ENCODE measurements around the gene PHLDA2. TPM values are rescaled to one million over a fixed set of nuclear protein-coding genes. Genes with fewer than 3 reads are reported as not detected.
A peak's percentile ranks its signal among the peaks of the same experiment; 100 is the strongest.

Gene PHLDA2
- total and polyA plus RNA-seq, 9 of the 15 experiments (the other 6 are each of a cell fraction or from before 2014, with no cell fraction given), result 0.43 to 42.4 (median 4.7) TPM

GRCh38 chr11:2901854-2902783 lies 27.1 kb downstream of the PHLDA2 start (continued):
- TF ChIP-seq HMGN3 (IDR thresholded peaks at IDR 0.05; ENCODE audit: borderline replicate concordance, extremely low read depth, insufficient read length, low read depth, low read length) (peak; percentile 51), XRCC3 (IDR thresholded peaks at IDR 0.05) (no peak), POLR2H (tag; IDR thresholded peaks at IDR 0.05; ENCODE audit: low read depth) (no peak), ZNF398 (CRISPR knock-in tag; IDR thresholded peaks at IDR 0.05) (no peak), NR1H2 (CRISPR knock-in tag; IDR thresholded peaks at IDR 0.05) (peak; percentile 37; the same call in 1 of the 2 replicates), TAF7 (tag; IDR thresholded peaks at IDR 0.05) (no peak), CEBPB (tag; IDR thresholded peaks at IDR 0.05) (no peak), SRSF3 (IDR thresholded peaks at IDR 0.05; ENCODE audit: insufficient read depth, low read length) (no peak), THRAP3 (IDR thresholded peaks at IDR 0.05; ENCODE audit: borderline replicate concordance) (no peak), BDP1 (IDR thresholded peaks at IDR 0.05; ENCODE audit: insufficient read depth, insufficient read length) (no peak), CTBP1 (IDR thresholded peaks at IDR 0.05; ENCODE audit: borderline replicate concordance) (peak; percentile 84), ZNF79 (CRISPR knock-in tag; IDR thresholded peaks at IDR 0.05; ENCODE audit: low read depth) (no peak), SAP30 (IDR thresholded peaks at IDR 0.05; ENCODE audit: borderline replicate concordance, insufficient read depth, low read depth, low read length, poor library complexity, severe bottlenecking) (peak; percentile 38), SMAD2 (IDR thresholded peaks at IDR 0.05; ENCODE audit: low read depth, low read length) (no peak), SREBF2 (CRISPR knock-in tag; IDR thresholded peaks at IDR 0.05) (no peak), POLR2G (IDR thresholded peaks at IDR 0.05; ENCODE audit: low read depth, low read length) (peak; percentile 75), BRF1 (IDR thresholded peaks at IDR 0.05; ENCODE audit: borderline replicate concordance, extremely low read depth, insufficient read length) (no peak), DMBX1 (CRISPR knock-in tag; IDR thresholded peaks at IDR 0.05; ENCODE audit: borderline replicate concordance) (0 out of 2 replicates have a peak, but pooled peaks have one; percentile 30), ZNF134 (CRISPR knock-in tag; conservative IDR thresholded peaks at IDR 0.05) (no peak), ZNF589 (CRISPR knock-in tag; IDR thresholded peaks at IDR 0.05; ENCODE audit: low read depth) (0 out of 2 replicates have a peak, but pooled peaks have one; percentile 50)
- TF ChIP-seq, protein P1, sequence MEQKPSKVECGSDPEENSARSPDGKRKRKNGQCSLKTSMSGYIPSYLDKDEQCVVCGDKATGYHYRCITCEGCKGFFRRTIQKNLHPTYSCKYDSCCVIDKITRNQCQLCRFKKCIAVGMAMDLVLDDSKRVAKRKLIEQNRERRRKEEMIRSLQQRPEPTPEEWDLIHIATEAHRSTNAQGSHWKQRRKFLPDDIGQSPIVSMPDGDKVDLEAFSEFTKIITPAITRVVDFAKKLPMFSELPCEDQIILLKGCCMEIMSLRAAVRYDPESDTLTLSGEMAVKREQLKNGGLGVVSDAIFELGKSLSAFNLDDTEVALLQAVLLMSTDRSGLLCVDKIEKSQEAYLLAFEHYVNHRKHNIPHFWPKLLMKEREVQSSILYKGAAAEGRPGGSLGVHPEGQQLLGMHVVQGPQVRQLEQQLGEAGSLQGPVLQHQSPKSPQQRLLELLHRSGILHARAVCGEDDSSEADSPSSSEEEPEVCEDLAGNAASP (IDR thresholded peaks at IDR 0.05), result no peak
- TF ChIP-seq, protein P2, sequence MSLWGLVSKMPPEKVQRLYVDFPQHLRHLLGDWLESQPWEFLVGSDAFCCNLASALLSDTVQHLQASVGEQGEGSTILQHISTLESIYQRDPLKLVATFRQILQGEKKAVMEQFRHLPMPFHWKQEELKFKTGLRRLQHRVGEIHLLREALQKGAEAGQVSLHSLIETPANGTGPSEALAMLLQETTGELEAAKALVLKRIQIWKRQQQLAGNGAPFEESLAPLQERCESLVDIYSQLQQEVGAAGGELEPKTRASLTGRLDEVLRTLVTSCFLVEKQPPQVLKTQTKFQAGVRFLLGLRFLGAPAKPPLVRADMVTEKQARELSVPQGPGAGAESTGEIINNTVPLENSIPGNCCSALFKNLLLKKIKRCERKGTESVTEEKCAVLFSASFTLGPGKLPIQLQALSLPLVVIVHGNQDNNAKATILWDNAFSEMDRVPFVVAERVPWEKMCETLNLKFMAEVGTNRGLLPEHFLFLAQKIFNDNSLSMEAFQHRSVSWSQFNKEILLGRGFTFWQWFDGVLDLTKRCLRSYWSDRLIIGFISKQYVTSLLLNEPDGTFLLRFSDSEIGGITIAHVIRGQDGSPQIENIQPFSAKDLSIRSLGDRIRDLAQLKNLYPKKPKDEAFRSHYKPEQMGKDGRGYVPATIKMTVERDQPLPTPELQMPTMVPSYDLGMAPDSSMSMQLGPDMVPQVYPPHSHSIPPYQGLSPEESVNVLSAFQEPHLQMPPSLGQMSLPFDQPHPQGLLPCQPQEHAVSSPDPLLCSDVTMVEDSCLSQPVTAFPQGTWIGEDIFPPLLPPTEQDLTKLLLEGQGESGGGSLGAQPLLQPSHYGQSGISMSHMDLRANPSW (CRISPR knock-in tag; IDR thresholded peaks at IDR 0.05), result 0 out of 2 replicates have a peak, but pooled peaks have one; percentile 59

Measured in K562 (cell line).